ENCODE results near the gene ACMSD. TPM values are rescaled to one million over a fixed set of nuclear protein-coding genes. Genes with fewer than 3 reads are reported as not detected.

The ACMSD gene
- total and polyA plus RNA-seq, 10 of the 15 experiments (the other 5 are each of a cell fraction or from before 2014, with no cell fraction given): 0.08 TPM; not detected in 9

DNA sequence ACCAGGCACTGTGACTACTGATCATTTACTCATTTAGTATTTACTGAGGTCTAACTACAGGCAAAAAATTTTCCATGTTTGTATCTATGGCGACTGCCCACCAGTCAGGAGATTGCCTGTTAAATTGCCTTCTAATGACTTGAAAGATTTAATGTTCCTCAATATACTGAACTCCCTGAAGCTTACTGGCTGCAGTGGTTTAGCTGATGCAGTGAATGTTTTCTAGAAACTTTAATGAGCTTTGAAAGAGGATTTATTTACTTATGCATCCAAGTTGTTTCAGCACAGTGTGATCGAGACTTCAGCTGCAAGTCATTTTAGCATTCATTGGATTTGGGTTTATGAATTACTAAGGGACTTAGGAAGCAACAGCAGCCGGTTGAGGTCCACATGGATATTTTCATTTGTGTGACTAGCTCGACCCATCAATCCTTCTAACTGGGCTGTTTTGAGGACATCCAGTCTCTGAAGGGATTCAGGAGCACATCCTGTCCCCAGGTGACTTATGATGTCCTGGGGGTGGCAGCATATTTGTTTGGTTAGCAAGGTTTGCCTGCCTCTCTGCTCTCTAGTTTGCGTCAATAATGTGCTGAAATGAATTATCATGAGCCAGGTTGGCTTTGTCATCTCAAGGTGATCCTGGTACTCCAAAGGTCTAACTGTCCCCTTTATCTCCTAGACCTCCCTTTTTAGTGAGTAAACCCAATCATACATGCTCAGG is 26.8 kb downstream of the ACMSD start:
- in situ Hi-C loops (cut with MboI) (no loop called here), intact Hi-C loops (cut with micrococcal nuclease; ENCODE audit: unreplicated experiment) (no loop called here)
- H3K9me3 ChIP-seq (replicated peaks; ENCODE audit: control insufficient read depth, insufficient read depth, low read length): no peaks in the 10 kb centered on the region
- H3K79me2 ChIP-seq (ENCODE audit: control insufficient read depth, insufficient read depth, low read length): no peaks in the 10 kb centered on the region
- ChIA-PET CTCF (no interaction called here), SMC1A (ENCODE audit: uncharacterized antibody, unreplicated experiment) (no interaction called here), POLR2A (no interaction called here), RAD21 (ENCODE audit: unreplicated experiment) (no interaction called here)
- H4K20me1 ChIP-seq (ENCODE audit: control insufficient read depth, insufficient read depth): no peaks in the 10 kb centered on the region
- FAIRE-seq (no peak), DNase-seq (ENCODE audit: low read depth, low spot score) (no peak), ATAC-seq (no peak)
- H3K9ac ChIP-seq (ENCODE audit: control insufficient read depth, insufficient read depth, low read length): no peak overlapping the region
- H3K4me3 ChIP-seq: no peak overlapping the region
- no peak overlapping the region for H3K4me2 ChIP-seq (ENCODE audit: control insufficient read depth, insufficient read depth)
- H3K36me3 ChIP-seq (ENCODE audit: control insufficient read depth in 2 of 2, insufficient read depth in 2 of 2, low read length in 1 of 2): no peaks in the 10 kb centered on the region
- H3K27me3 ChIP-seq (replicated peaks in 1 of 2; ENCODE audit: control insufficient read depth in 2 of 2, insufficient read depth in 2 of 2, low read length in 1 of 2): no peaks in the 10 kb centered on the region
- H3K27ac ChIP-seq (ENCODE audit: control insufficient read depth, insufficient read depth): no peak overlapping the region
- TF ChIP-seq, protein P1, sequence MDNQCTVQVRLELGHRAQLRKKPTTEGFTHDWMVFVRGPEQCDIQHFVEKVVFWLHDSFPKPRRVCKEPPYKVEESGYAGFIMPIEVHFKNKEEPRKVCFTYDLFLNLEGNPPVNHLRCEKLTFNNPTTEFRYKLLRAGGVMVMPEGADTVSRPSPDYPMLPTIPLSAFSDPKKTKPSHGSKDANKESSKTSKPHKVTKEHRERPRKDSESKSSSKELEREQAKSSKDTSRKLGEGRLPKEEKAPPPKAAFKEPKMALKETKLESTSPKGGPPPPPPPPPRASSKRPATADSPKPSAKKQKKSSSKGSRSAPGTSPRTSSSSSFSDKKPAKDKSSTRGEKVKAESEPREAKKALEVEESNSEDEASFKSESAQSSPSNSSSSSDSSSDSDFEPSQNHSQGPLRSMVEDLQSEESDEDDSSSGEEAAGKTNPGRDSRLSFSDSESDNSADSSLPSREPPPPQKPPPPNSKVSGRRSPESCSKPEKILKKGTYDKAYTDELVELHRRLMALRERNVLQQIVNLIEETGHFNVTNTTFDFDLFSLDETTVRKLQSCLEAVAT (IDR thresholded peaks at IDR 0.05): no peak
- no peak for TF ChIP-seq BRCA1 (IDR thresholded peaks at IDR 0.05; ENCODE audit: low read depth, low read length)
- TF ChIP-seq, protein P2, sequence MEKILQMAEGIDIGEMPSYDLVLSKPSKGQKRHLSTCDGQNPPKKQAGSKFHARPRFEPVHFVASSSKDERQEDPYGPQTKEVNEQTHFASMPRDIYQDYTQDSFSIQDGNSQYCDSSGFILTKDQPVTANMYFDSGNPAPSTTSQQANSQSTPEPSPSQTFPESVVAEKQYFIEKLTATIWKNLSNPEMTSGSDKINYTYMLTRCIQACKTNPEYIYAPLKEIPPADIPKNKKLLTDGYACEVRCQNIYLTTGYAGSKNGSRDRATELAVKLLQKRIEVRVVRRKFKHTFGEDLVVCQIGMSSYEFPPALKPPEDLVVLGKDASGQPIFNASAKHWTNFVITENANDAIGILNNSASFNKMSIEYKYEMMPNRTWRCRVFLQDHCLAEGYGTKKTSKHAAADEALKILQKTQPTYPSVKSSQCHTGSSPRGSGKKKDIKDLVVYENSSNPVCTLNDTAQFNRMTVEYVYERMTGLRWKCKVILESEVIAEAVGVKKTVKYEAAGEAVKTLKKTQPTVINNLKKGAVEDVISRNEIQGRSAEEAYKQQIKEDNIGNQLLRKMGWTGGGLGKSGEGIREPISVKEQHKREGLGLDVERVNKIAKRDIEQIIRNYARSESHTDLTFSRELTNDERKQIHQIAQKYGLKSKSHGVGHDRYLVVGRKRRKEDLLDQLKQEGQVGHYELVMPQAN (conservative IDR thresholded peaks at IDR 0.05): no peak
- TF ChIP-seq, protein P3, sequence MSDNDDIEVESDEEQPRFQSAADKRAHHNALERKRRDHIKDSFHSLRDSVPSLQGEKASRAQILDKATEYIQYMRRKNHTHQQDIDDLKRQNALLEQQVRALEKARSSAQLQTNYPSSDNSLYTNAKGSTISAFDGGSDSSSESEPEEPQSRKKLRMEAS (IDR thresholded peaks at IDR 0.05; ENCODE audit: low read depth, low read length): no peak
- TF ChIP-seq CEBPB (IDR thresholded peaks at IDR 0.05; ENCODE audit: borderline replicate concordance in 1 of 2, low read depth in 2 of 2, low read length in 2 of 2): no peak
- TF ChIP-seq, protein P4, sequence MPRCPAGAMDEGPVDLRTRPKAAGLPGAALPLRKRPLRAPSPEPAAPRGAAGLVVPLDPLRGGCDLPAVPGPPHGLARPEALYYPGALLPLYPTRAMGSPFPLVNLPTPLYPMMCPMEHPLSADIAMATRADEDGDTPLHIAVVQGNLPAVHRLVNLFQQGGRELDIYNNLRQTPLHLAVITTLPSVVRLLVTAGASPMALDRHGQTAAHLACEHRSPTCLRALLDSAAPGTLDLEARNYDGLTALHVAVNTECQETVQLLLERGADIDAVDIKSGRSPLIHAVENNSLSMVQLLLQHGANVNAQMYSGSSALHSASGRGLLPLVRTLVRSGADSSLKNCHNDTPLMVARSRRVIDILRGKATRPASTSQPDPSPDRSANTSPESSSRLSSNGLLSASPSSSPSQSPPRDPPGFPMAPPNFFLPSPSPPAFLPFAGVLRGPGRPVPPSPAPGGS (IDR thresholded peaks at IDR 0.05; ENCODE audit: borderline replicate concordance, insufficient read depth, low read depth, low read length, poor library complexity, severe bottlenecking): no peak
- TF ChIP-seq RUNX3 (IDR thresholded peaks at IDR 0.05; ENCODE audit: low read length): no peak
- no peak for TF ChIP-seq FOXM1 (IDR thresholded peaks at IDR 0.05; ENCODE audit: low read depth, low read length)
- no peak for TF ChIP-seq KDM1A (IDR thresholded peaks at IDR 0.05; ENCODE audit: borderline replicate concordance)
- no peak for TF ChIP-seq SUZ12 (IDR thresholded peaks at IDR 0.05; ENCODE audit: unreplicated experiment)
- no peak for TF ChIP-seq SUPT20H (IDR thresholded peaks at IDR 0.05; ENCODE audit: borderline replicate concordance, control insufficient read depth, low read depth, low read length)
- no peak for TF ChIP-seq PAX5 (IDR thresholded peaks at IDR 0.05; ENCODE audit: borderline replicate concordance, low read depth, low read length)
- no TSS peak for BruUV-seq (replicated peaks)
- H3K4me1 ChIP-seq (ENCODE audit: control insufficient read depth, insufficient read depth, low read length): no peaks in the 10 kb centered on the region
- H2AFZ ChIP-seq (ENCODE audit: control insufficient read depth, low read depth, low read length): no peak overlapping the region
- 40% methylated on average over 5 of the region's 5 CpGs for WGBS (ENCODE audit: insufficient coverage, insufficient replicate concordance, low lambda C conversion rate, missing lambda C conversion rate)

All from GM12878 (cell line).